Mesenteric fat pad (tissue), 1 donor: ENCODE data around the gene CUBN. TPM values are rescaled to one million over a fixed set of nuclear protein-coding genes. Genes with fewer than 3 reads are reported as not detected.

ENCODE experiments used
- DNase-seq: peaks from one replicate; pipeline ENCODE4 v3.0.0-alpha.2; 2020; ENCODE audit warnings: low spot score
- total RNA-seq: library from RNA; stranded (reverse); fragmentation: NEBNext Ultra II Directional; extraction: Animal tissue kit (Norgen Biotek cat#: 25700); gene quantifications from one replicate; pipeline ENCODE4 v1.2.1, GENCODE V29; 2021
- donor health status: DM: yes; HTN: yes; CAD: no.

The CUBN gene
- total RNA-seq, 1 donor from 2014 or later = 3.5 TPM

GRCh38 chr10:17041626-17042520 is 87.7 kb downstream of the CUBN start:
- DNase-seq = no peak

GRCh38 chr10:17038627-17039026 is 91.0 kb downstream of the CUBN start:
- DNase-seq = no peak

GRCh38 chr10:17037910-17038309 is 91.7 kb downstream of the CUBN start:
- no peak for DNase-seq

- no peak for DNase-seq
These were observed 94.2 kb downstream of the CUBN start for GRCh38 chr10:17035446-17035845.

- no peak for DNase-seq
These were observed 95.9 kb downstream of the CUBN start for GRCh38 chr10:17033529-17034260.

GRCh38 chr10:17031637-17032635 is 97.7 kb downstream of the CUBN start:
- no peak for DNase-seq

GRCh38 chr10:17029581-17030271 is 99.9 kb downstream of the CUBN start:
- DNase-seq = no peak

GRCh38 chr10:17029239-17029580 is 100.4 kb downstream of the CUBN start:
- no peak for DNase-seq

- DNase-seq = no peak
These were observed 100.8 kb downstream of the CUBN start for GRCh38 chr10:17028798-17029197.

GRCh38 chr10:17026686-17027485 is 102.7 kb downstream of the CUBN start:
- DNase-seq = no peak

- DNase-seq = no peak
These were observed 103.9 kb downstream of the CUBN start for GRCh38 chr10:17025444-17026295.

GRCh38 chr10:17024461-17024860 is 105.2 kb downstream of the CUBN start:
- no peak for DNase-seq

- no peak for DNase-seq
These were observed 106.0 kb downstream of the CUBN start for GRCh38 chr10:17023386-17024298.

- DNase-seq = no peak
These were observed 106.7 kb downstream of the CUBN start for GRCh38 chr10:17022896-17023295.

GRCh38 chr10:17022466-17022825 is 107.2 kb downstream of the CUBN start:
- DNase-seq = no peak

- DNase-seq = no peak
These were observed 107.8 kb downstream of the CUBN start for GRCh38 chr10:17021656-17022465.

- no peak for DNase-seq
These were observed 109.9 kb downstream of the CUBN start for GRCh38 chr10:17019696-17020095.
